HG03520 (cell line): ENCODE data around the gene DVL1.

Experiments
- ATAC-seq: cut with Tn5 transposase; IDR thresholded peaks from one replicate; pipeline ENCODE4 v1.9.1; 2021; ENCODE audit warnings: mild to moderate bottlenecking, moderate library complexity; ENCODE audit not compliant: unreplicated experiment

The DVL1 gene

GRCh38 chr1:1285611-1286311, 63.5 kb downstream of the DVL1 start:
- ATAC-seq = no peak
